Activated naive CD4-positive, alpha-beta T cell treated with anti-CD3 and anti-CD28 coated beads, Interleukin-2, amount 50 U/mL, for 16 hours (primary cell): ENCODE results near the gene HLA-DQB2.
A peak's percentile ranks its signal among the peaks of the same experiment; 100 is the strongest.
"Not testable (repeated sequence)": the region's sequence is repeated elsewhere in the genome, so short reads cannot be mapped to it uniquely, and the experiment has no call there.

Source experiments
- DNase-seq: peaks from one replicate; pipeline ENCODE4 v3.0.0-alpha.2; 2020

Gene HLA-DQB2

DNA sequence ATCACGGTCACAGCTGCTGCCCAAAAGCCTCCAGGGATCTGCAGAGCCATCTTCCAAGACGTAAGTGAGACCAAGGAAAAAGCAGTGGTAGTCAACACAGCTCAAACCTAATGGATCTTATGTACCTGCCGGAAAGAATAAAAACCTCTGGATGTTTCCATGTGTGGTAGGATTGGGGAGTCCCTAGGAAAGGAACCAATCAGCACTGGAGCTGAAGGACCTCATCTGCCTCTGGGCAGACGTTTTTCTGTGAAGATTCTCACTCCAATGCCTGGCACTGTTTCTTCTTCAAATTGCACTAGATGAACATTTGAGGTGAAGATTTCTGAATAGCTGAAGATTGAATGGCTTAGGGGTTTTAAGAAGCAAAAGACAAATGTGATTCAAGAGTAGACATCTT lies at the start of gene HLA-DQB2:
TSS of gene HLA-DQB2 (minus strand) at position 112 of the 400 bp plus-strand sequence. CDS start at position 50, 62 bp downstream.
- DNase-seq = no peak

DNA sequence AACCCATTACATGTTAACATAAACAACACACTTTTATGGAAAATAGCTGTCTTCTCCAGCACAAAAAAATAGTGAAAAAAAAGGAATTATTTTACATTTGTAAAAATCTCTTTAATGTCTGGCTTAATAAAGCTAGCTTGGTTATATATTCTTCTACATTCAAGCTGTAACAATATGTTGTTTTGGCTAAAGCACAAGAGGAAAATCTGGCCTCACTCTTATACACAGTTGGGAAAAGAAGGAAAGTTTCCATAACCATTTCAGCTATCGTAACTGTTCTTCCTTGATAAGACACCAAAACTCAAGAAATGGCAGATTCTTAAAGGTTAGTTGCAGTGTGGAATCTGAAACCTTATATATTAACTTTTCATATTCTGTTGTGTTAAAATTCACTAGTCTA lies 45.8 kb upstream of the HLA-DQB2 start:
- DNase-seq = no peak

DNA sequence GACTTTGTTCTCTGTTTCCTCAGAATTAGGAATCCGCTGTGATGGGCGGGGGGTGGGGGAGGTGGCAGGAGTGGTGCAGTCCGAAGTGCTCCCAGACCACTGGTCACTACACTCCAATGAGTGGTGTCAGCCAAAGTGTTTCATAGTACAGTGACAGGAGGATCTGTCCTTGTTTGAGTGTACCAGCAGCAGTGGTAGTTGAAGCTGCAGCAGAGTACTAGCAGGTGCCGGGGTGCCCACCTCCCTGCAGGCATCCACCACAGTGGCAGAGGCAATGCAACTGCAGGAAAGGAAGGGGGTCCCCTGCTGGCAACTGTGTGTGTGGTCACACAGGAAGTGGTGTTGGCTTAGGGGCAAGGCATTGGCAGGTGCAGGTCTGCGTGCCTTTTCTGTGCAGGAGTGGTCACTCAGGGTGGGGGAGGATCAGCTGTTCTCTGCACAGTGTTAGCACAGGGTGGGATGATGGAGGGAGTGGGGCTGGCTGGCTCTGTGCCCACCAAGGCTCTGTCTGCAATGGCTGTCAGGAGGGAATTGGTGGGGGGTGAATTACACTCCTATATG lies 43.8 kb upstream of the HLA-DQB2 start:
- no peak for DNase-seq

DNA sequence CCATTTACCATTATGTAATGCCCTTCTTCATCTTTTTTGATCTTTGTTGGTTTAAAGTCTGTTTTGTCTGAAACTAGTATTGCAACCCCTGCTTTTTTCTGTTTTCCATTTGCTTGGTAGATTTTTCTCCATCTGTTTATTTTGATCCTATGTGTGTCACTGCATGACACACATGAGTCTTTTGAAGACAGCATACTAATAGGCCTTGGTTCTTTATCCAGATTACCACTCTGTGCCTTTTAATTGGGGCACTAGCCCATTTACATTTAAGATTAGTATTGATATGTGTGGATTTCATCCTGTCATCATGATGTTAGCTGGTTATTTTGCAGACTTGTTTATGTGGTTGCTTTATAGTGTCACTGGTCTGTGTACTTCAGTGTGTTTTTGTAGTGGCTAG lies 42.1 kb upstream of the HLA-DQB2 start:
- not testable (repeated sequence) for DNase-seq

DNA sequence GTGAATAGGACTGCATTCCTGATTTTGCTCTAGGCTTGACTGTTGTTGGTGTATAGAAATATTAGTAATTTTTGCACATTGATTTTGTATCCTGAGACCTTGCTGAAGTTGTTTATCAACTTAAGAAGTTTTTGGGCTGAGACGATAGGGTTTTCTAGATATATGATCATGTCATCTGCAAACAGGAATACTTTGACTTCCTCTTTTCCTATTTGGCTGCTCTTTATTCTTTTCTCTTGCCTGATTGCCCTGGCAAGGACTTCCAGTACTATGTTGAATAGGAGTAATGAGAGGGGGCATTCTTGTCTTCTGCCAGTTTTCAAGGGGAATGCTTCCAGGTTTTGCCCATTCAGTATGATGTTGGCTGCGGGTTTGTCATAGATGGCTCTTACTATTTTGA lies 40.1 kb upstream of the HLA-DQB2 start:
- no peak for DNase-seq

DNA sequence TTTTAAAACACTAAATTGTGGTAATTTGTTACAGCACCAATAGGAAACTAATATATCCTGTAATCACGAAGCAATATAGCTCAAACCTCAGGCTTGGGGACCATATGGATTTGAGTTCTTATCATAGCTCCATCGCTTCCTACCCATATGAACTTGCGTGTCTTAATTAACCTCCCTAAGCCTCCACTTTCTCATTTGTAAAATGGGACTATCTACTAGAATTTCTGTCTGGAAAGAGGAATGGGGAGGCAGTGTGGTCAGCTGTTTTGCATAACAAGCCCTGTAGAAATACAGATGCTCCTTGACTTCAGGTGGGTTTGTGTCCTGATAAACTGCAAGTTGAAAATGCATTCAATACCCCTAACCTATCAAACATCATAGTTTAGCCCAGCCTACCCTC lies 36.4 kb upstream of the HLA-DQB2 start:
- DNase-seq = no peak

DNA sequence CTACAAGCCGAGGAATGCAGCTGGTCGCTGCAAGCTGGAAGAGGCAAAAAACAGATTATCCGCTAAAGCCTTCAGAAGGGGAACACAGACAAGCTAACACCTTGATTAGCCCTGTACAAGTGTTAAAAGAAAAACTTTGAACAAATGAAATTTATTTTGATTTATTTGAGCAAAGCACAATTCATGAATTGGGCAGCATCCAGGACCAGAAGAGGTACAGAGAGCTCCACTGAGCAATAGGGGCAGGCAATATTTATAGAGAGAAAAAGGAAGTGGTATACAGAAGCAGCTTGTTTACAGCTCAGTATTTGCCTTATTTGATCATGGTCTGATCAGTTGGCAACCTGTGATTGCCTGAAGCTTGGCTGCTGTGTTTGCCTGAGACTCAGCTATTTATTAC lies 35.8 kb upstream of the HLA-DQB2 start:
- no peak for DNase-seq

DNA sequence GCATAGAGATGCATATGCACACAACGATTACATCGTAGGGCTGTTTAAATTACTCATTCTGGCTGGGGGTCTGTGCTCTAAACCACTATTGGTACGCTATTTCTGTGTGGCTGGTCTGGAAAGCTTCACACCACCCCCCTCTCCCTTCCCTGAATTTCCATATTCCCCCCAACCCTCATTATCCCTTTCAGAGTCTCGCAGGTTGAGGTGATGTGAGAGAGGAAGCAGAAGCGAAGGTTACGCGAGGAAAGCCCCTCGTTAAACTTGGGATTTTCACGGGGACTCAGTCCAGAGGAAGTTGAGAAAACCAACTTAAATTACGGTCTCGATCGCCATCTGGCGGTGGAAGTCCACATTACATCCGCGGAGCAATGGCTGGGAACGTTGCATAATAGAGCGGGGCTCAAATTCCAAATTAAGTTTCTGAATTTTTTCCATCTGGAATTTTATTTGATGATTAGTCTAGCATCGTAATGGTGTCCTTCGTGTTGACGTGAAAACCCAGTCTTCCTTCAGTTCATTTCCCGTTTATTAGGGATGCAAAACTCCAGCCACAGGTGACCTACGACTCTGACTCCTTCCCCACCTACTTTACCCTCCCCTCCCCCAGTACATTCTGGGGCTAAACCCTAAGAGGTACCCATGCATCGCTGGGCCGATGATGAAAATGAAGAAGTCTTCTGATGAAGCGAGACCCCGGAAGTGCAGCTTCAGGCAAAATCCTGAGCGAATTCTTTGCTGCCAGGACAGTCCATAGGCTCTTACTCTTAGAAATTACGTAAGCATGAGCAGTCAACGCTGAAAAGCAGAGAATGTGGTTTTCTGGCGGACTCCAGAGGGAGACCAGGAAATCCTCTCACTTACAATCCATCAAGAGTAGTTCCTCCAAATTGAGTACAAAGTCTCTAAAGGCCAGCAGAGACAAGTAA lies 33.8 kb upstream of the HLA-DQB2 start:
- DNase-seq = peak; percentile 77

DNA sequence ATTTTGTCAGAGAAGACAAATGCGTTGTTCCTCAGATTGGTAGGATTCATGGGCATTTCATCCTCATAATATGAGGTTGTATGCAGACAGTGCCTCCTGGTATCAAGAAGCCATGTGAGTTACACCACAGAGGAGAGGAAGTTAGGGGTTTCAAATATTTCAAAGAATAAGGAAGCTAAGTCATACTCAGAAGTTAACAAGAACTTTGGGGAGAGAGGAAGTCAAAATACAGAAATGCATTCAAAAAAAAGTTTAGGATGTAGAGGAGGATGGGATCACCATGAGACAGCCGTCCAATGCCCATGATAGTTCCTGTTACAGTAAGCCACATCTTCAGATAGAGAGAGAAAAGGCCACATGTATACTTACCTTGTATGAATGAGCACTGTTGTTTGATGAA lies 31.2 kb upstream of the HLA-DQB2 start:
- no peak for DNase-seq

DNA sequence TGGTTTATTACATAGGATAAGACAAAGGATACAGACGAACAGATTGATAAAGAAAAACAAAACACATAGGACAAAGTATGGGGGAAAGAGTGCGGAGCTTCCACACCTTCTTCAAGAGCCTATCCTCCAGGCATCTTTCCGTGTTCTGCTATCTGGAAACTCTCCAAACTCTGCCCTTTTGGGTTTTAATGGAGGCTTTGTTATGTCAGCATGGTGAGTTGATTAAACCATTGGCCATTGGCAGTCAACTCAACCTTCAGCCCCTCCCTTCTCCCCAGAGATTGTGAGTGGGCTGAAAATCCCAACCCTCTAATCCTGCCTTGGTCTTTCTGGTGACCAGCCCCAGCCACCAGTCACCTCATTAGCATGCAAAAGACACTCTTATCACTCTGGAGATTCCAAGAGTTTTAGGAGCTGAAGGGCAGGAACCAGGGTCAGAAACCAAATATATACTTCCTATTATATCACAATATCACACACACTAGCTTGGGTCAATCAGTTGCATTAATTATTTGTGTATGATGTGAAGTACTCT lies 29.6 kb upstream of the HLA-DQB2 start:
- DNase-seq = no peak

DNA sequence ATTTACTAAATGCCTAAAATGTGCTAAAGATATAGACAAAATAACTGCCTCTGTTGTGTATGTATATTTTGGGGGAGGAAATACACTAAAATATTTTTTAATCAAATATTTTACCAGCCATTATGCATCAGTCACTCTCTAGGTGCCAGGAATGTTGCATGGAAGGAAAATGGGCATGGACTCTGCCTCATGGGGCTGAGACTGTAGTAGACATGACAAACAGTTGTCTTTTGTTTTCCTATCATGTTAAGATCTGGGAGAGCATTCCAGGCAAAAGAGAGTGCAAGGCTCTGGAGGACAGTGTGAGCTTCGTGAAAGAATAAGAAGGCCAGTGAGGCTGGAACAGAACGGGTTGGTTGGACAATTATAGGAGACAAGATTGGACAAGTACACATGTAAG lies 27.0 kb upstream of the HLA-DQB2 start:
- DNase-seq = no peak

DNA sequence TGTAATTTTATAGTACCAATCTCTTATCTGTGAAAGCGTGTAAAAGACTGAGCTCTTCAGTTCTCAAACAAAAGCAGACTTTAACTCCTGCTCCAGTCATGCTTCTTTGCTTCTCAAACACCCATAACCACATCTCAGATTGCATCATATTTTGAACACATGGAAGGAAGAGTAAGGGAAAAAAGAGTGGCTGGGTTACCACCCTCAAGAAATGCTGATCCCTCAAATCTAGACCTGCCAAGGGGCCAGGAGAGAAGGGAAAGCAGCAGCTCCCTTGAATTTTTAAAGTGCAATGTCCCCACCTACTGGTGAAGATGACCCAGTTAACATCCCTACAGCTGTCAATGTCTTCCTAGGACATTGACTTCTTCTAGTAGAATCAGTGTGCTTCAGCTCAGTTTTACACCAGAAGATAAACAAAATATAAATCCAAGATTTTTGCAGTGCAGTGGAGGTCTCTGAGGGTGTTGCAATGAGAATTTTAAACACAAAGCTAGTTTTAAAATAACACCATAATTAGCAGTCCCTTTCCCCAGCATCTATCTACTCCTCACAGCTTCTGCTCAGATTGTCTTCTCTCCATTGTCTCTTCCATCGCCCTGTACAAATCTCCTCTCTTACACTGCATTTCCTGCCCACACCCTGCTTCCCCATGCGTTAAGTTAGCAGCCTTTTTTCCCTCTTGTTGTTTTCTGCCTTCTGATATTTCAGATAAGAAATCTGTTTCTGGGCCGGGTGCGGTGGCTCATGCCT lies 22.6 kb upstream of the HLA-DQB2 start:
- no peak for DNase-seq

DNA sequence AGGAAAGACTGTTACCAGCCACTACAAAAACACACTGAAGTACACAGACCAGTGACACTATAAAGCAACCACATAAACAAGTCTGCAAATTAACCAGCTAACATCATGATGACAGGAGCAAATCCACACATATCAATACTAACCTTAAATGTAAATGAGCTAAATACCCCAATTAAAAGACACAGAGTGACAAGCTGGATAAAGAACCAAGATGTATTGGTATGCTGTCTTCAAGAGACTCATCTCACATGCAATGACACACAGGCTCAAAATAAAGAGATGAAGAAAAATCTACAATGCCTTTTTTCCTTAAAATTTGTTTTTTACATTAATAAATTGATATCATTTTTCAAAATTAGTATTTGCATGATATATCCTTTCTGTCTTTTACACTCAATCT lies 19.6 kb upstream of the HLA-DQB2 start:
- not testable (repeated sequence) for DNase-seq

DNA sequence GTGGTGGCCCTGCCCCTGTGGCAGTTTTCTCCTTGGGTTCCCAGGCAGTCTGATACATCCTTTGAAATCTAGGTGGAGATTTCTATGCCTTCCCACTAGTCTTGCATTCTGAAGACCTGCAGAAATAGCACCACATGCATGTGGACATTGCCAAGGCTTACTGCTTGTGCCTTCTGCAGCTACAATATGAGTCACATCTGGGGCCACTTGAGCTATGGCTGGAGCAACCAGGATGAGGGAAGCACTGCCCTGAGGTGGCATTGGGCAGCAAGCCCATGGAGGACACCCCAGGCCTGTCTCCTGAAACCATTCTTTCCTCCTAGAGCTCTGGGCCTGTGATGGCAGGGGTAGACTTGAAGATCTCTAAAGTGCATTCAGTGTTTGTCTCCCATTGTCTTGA lies 15.7 kb upstream of the HLA-DQB2 start:
- DNase-seq = no peak

DNA sequence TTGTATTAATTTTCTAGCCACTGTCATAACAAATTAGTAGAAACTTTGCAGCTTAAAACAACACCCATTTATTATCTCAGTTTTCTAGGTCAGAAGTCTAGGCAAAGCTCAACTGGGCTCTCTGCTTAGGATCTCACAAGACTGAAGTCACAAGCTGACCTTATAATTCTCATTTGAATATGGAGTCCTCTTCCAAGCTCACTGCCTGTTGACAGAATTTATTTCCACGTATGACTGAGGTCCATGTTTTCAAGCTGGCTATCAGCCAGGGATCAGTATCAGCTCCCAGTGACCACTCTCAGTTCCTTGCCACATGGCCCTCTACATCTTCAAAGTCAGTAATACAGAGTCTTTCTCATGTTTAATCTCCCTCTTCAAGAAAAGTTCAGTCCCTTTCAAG lies 11.7 kb upstream of the HLA-DQB2 start:
- DNase-seq = no peak

DNA sequence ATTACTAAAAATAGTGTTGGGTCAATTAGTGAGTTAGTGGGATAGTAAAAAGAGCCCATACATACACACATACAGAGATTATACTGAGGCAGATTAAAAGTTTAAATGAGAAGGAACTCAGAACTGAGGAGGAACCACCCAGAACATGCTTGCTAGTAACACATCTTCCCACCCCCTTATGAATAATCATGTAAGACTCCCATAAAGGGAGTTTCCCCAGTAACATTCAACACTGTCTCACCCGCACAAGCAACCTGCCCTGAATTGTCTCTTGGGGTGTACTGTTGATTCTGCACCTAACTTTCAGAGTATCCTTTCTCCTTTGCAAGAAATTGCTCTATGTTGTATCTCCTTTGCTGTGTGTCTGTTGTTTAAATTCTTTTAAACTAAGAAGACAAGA lies 11.1 kb upstream of the HLA-DQB2 start:
- no peak for DNase-seq

DNA sequence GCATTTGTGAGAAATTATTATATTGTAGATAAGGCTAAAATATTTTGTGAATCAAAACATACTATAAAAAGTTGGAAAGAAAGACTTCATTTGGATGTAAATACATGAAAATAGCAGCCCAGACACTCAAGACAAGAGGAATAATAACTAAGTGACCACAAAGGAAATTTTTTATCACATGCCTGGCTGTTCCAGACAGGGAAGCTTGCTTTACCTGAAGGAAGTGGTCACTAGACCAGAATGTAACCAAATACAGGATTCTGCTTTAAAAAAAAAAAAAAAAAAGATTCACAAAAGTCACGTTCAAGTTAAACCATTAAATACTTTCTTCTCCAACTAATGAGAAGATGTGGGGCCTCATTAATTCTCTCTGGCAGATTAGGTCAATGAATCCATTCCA lies 9.3 kb upstream of the HLA-DQB2 start:
- DNase-seq = no peak

DNA sequence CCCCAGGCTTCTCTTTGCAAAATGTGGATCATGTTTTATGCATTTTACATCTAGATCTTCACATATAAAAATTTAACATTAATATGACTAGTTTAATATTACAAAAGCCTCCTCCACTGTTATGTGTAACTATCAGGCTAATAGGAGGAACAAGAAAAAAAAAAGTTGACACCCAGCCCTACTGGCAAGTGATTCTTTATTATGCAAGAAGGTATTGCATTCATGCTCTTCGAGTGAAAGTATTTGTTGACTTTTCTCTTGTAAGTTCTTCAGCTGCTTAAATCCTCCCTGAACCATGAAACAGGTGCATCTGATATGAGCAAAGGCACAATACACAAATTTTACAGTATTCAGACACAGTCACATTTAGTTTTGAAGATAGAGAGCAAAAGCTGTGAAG lies 716 bp upstream of the HLA-DQB2 start:
- no peak for DNase-seq

DNA sequence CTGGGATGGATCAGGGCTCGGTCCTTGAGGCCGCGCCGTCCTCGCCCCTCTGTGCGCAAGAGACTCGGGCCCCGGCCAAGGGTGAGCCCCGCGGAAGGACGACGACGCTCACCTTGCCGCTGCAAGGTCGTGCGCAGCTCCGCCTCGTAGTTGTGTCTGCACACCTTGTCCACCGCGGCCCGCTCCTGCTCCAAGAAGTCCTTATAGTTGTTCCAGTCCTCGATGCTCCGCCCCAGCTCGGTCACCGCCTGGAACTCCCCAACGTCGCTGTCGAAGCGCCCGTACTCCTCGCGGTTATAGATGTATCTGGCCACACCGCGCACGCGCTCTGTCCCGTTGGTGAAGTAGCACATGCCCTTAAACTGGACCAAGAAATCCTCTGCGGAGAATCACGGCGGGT lies 1.8 kb downstream of the HLA-DQB2 start:
- DNase-seq = no peak

DNA sequence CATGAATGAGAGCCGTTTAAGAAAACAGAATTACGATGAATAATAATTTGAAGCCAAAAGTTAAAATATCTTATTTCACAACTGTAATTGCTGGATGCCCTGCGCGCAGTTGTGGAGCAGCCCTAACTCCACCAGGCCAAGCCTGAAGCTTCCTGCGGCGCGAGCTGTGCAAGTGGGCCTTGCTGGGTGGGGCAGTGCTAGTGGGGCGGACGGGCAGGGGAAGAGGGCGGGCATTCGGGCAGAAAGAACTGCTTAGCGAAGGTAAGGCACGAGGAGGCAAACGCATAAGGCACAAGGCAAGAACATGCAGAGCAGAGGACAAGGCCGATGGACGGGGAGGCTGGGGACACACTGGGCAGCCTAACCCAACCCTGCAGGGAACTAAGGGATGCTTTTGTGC lies 2.3 kb downstream of the HLA-DQB2 start:
- DNase-seq = no peak

DNA sequence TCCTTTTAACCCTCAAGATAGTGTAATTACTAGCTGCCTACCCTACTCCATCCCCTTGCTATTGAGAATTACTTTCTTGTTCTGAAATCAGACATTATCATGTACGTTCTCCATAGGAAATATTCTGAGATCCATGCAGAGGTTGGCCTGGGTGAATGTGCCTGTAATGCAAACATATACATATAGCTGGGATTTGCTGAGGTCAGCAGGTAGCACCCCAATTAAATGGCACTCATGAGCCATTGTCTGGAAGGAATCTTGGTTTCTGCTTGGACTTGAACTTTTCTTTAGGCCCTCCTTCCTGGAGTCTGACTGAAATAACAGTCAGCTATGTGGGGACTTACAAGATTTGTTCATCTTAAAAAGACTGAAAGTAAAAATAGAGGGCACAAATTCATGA lies 3.7 kb downstream of the HLA-DQB2 start:
- no peak for DNase-seq

DNA sequence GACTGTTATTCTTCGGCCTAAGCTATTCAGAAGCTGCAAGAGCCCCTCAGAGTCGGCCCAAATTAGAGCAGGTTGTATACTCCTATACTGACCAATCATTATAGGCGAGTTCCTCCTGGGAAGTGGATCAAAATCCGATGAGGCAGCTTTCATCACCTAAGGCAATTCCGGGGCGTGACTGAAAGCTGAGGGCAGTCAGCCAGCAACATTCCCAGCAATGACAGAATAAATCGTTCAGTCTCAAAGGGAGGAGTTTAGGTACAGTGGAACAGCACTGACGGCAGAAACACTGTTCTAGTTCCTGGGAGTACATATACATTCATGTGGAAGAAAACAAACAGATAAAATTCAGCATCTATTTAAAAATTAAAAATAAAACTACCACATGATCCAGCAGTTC lies 10.8 kb downstream of the HLA-DQB2 start:
- DNase-seq = no peak

DNA sequence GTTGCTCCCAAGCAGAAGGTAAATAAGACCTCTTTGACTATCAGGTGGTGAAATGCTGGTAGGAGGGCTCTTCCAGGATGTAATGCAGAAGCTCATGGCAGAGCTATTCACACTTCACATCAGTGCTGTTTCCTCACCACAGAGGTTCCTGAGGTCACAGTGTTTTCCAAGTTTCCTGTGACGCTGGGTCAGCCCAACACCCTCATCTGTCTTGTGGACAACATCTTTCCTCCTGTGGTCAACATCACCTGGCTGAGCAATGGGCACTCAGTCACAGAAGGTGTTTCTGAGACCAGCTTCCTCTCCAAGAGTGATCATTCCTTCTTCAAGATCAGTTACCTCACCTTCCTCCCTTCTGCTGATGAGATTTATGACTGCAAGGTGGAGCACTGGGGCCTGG lies 17.7 kb downstream of the HLA-DQB2 start:
- not testable (repeated sequence) for DNase-seq

DNA sequence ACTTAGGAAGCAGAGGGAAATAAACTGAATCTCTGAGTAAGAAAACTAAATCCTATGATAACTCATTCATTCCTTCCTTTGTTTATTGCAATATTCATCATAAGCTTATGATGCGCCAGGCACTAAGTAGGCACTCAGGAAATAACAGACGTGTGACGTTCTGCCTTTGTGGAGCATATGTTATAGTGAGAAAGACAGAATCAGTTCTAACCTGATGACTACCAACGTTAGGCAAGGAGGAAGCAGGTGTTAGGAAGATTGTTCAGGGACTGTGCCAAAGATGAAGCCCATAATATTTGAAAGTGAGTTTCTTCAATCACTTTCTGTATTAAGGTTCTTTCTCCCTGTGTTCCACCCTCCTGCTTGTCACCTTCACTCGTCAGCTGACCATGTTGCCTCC lies 18.6 kb downstream of the HLA-DQB2 start:
- DNase-seq = no peak
